ENCODE results near the gene LCN6. TPM values are rescaled to one million over a fixed set of nuclear protein-coding genes. Genes with fewer than 3 reads are reported as not detected.

Gene LCN6
- total and polyA plus RNA-seq, 2 experiments from 2014 or later = not detected

DNA sequence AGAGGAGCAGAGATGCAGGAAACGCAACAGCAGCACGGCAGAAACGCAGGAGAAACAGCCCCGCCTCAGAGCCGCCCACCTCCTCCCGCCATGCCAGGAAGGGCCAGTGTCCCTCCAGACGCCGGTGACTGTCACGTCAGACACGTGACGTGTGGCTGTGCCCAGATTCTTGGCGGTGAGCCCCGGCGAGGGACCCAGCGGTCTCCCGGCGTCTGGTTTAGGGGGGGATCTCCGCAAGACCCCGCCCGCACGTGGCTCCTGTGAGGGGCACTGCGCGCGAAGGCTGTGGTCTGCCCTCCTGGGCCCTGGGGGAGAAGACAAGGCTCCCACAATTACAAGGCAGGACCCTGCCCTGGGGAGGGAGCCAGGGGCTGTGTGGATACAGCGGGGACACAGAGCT is 12.1 kb upstream of the LCN6 start:
- H3K27ac ChIP-seq = no peak overlapping the region
- no peaks in the 10 kb centered on the region for H3K27me3 ChIP-seq
- TF ChIP-seq, protein P1, sequence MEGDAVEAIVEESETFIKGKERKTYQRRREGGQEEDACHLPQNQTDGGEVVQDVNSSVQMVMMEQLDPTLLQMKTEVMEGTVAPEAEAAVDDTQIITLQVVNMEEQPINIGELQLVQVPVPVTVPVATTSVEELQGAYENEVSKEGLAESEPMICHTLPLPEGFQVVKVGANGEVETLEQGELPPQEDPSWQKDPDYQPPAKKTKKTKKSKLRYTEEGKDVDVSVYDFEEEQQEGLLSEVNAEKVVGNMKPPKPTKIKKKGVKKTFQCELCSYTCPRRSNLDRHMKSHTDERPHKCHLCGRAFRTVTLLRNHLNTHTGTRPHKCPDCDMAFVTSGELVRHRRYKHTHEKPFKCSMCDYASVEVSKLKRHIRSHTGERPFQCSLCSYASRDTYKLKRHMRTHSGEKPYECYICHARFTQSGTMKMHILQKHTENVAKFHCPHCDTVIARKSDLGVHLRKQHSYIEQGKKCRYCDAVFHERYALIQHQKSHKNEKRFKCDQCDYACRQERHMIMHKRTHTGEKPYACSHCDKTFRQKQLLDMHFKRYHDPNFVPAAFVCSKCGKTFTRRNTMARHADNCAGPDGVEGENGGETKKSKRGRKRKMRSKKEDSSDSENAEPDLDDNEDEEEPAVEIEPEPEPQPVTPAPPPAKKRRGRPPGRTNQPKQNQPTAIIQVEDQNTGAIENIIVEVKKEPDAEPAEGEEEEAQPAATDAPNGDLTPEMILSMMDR (IDR thresholded peaks at IDR 0.05; ENCODE audit: poor library complexity) = no peak
- TF ChIP-seq EZH2phosphoT487 (IDR thresholded peaks at IDR 0.05; ENCODE audit: low read depth, severe bottlenecking, unreplicated experiment) (no peak), EZH2 (IDR thresholded peaks at IDR 0.05; ENCODE audit: borderline replicate concordance) (no peak)
- no peaks in the 10 kb centered on the region for H3K36me3 ChIP-seq (replicated peaks; ENCODE audit: insufficient read depth, low read depth)
- no peak overlapping the region for H3K4me2 ChIP-seq
- H3K9me2 ChIP-seq (replicated peaks; ENCODE audit: insufficient read depth) = no peaks in the 10 kb centered on the region
- no peaks in the 10 kb centered on the region for H4K20me1 ChIP-seq (ENCODE audit: insufficient read depth, poor library complexity, severe bottlenecking)
- no peaks in the 10 kb centered on the region for H3K79me2 ChIP-seq
- no peak overlapping the region for H2AFZ ChIP-seq
- H3K9me3 ChIP-seq (ENCODE audit: low read depth) = no peaks in the 10 kb centered on the region
- H3K4me1 ChIP-seq (ENCODE audit: insufficient read depth) = no peaks in the 10 kb centered on the region
- 88% methylated on average over 25 of the region's 25 CpGs for WGBS (ENCODE audit: low lambda C conversion rate, missing lambda C conversion rate)
- no peak for DNase-seq (ENCODE audit: low spot score)
- H3K4me3 ChIP-seq = no peak overlapping the region

DNA sequence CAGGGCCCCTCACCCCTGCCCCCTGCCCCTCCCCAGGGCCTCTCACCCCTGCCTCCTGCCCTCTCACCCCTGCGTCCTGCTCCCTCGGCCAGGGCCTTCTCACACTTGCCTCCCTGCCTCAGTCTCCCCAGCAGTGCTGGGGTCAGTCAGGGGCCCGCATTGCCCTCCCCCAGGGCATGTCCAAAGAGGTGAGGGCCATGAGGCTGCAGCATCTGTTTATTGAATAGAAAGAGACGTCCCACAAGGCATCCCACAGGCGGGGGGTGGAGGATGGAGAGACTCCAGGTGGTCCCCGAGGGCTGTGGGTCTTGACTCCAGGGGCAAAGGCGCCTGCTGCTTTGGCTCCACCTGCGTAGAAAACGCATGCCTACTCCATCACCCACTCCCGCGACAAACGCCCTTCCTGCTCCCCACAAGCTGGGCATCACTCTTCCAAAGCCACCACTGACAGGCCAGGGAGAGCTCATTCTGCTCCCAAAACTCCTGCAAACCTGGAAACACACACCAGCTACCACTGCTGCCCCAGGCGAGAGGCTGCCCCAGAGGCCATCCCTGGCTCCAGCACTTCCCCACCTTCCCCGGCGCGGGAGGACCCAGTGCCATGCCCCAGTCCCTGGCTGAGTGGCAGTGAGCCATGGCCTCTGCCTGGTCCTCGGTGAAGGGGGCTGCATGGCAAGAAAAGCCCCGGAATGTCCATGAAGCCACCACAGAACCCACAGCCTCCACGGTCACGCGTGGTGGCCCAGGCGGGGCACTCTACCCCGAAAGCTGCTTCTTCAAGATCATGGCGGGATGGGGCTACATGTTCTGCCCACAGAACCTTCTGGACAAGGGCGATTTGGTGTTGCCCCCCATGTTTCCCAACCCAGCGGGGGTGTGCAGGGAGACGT is 11.4 kb upstream of the LCN6 start:
- Histone ChIP-seq H2AFZ (no peak overlapping the region), H3K9me2 (replicated peaks; ENCODE audit: insufficient read depth) (no peaks in the 10 kb centered on the region), H3K27ac (no peak overlapping the region), H4K20me1 (ENCODE audit: insufficient read depth, poor library complexity, severe bottlenecking) (no peaks in the 10 kb centered on the region), H3K4me1 (ENCODE audit: insufficient read depth) (no peaks in the 10 kb centered on the region), H3K4me3 (no peak overlapping the region), H3K79me2 (no peaks in the 10 kb centered on the region), H3K27me3 (no peaks in the 10 kb centered on the region), H3K9me3 (ENCODE audit: low read depth) (no peaks in the 10 kb centered on the region), H3K36me3 (replicated peaks; ENCODE audit: insufficient read depth, low read depth) (no peaks in the 10 kb centered on the region), H3K4me2 (no peak overlapping the region)
- DNase-seq (ENCODE audit: low spot score) = no peak
- 95% methylated on average over 27 of the region's 27 CpGs for WGBS (ENCODE audit: low lambda C conversion rate, missing lambda C conversion rate)
- TF ChIP-seq EZH2 (IDR thresholded peaks at IDR 0.05; ENCODE audit: borderline replicate concordance) = no peak
- no peak for TF ChIP-seq EZH2phosphoT487 (IDR thresholded peaks at IDR 0.05; ENCODE audit: low read depth, severe bottlenecking, unreplicated experiment)
- TF ChIP-seq, protein P1 (IDR thresholded peaks at IDR 0.05; ENCODE audit: poor library complexity) = no peak

DNA sequence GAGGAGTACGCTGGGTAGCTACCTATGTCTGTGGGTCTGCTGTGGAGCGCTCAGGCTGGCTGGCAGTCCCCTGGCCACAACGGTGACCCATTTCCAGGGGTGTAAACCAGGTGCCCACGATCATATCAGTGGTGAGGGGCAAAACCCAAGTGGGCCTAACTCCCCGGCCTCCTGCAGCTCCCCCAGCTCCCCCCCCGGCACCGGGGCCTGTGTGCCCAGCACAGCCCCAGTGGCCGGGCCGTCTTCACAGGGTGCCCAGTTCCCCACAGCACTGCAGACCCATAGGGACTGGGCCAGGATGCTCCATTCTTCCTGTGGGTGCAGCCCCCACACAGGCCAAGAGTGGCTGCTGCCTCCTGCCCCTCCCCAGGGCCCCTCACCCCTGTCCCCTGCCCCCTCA is 10.7 kb upstream of the LCN6 start:
- H3K4me1 ChIP-seq (ENCODE audit: insufficient read depth) = no peaks in the 10 kb centered on the region
- H3K27ac ChIP-seq = no peak overlapping the region
- no peaks in the 10 kb centered on the region for H3K9me3 ChIP-seq (ENCODE audit: low read depth)
- no peak overlapping the region for H3K4me2 ChIP-seq
- H4K20me1 ChIP-seq (ENCODE audit: insufficient read depth, poor library complexity, severe bottlenecking) = no peaks in the 10 kb centered on the region
- no peaks in the 10 kb centered on the region for H3K9me2 ChIP-seq (replicated peaks; ENCODE audit: insufficient read depth)
- H3K79me2 ChIP-seq = no peaks in the 10 kb centered on the region
- no peaks in the 10 kb centered on the region for H3K36me3 ChIP-seq (replicated peaks; ENCODE audit: insufficient read depth, low read depth)
- TF ChIP-seq EZH2 (IDR thresholded peaks at IDR 0.05; ENCODE audit: borderline replicate concordance) (no peak), EZH2phosphoT487 (IDR thresholded peaks at IDR 0.05; ENCODE audit: low read depth, severe bottlenecking, unreplicated experiment) (no peak)
- TF ChIP-seq, protein P1 (IDR thresholded peaks at IDR 0.05; ENCODE audit: poor library complexity) = no peak
- DNase-seq (ENCODE audit: low spot score) = no peak
- no peak overlapping the region for H3K4me3 ChIP-seq
- no peak overlapping the region for H2AFZ ChIP-seq
- 86% methylated on average over 7 of the region's 9 CpGs for WGBS (ENCODE audit: low lambda C conversion rate, missing lambda C conversion rate)
- H3K27me3 ChIP-seq = no peaks in the 10 kb centered on the region

Measured in hepatocyte (in vitro differentiated cells).